Esophagus muscularis mucosa (tissue), 4 donors: ENCODE results near the gene CCDC32. TPM values are rescaled to one million over a fixed set of nuclear protein-coding genes. Genes with fewer than 3 reads are reported as not detected.

ENCODE experiments used
- DNase-seq: peaks from one replicate; pipeline ENCODE4 v3.0.0-alpha.2; 2017; ENCODE audit errors: extremely low spot score
- H3K27ac ChIP-seq, 4 donors: fragments of 200-600 bp; sonication (generic); replicated peaks in 1 of 4; 1 replicate in 3 of 4; 2 replicates in 1 of 4; pipeline ENCODE4 v1.5.1; 2016 to 2019; ENCODE audit warnings: mild to moderate bottlenecking in 1 of 4
- H3K27me3 ChIP-seq, 4 donors: fragments of 200-600 bp; sonication (generic); one replicate each; pipeline versions ENCODE4 v1.5.1 to v1.6.0; 2016 to 2019
- H3K36me3 ChIP-seq, 4 donors: fragments of 200-600 bp; sonication (generic); one replicate each; pipeline ENCODE4 v1.5.1; 2016 to 2019
- H3K4me1 ChIP-seq, 4 donors: fragments of 200-600 bp; sonication (generic); one replicate each; pipeline ENCODE4 v1.5.1; 2016 to 2019
- H3K4me3 ChIP-seq, 4 donors: fragments of 200-600 bp; sonication (generic); 1 replicate in 2 of 4; 2 replicates in 2 of 4; pipeline ENCODE4 v1.5.1; 2016 to 2019; ENCODE audit warnings: mild to moderate bottlenecking in 4 of 4, moderate library complexity in 1 of 4
- H3K9me3 ChIP-seq, 4 donors: fragments of 200-600 bp; sonication (generic); 1 replicate in 3 of 4; 2 replicates in 1 of 4; pipeline ENCODE4 v1.5.1; 2016 to 2019
- CTCF ChIP-seq, 3 experiments: fragments of 200-600 bp in 2 of 3; fragments of 450-650 bp in 1 of 3; sonication (generic) in 2 of 3; IDR thresholded peaks; one replicate each; pipeline ENCODE4 v1.5.1; 2017 to 2019; ENCODE audit warnings: antibody characterized with exemption in 3 of 3, mild to moderate bottlenecking in 2 of 3, moderate library complexity in 1 of 3
- EP300 ChIP-seq: sonication (generic); formaldehyde crosslinking; IDR thresholded peaks from one replicate; pipeline ENCODE4 v1.6.1; 2017; ENCODE audit warnings: antibody characterized with exemption
- POLR2A ChIP-seq: fragments of 450-650 bp; IDR thresholded peaks from one replicate; pipeline ENCODE4 v1.6.1; 2017; ENCODE audit warnings: antibody characterized with exemption, moderate library complexity, mild to moderate bottlenecking, low read depth
- POLR2AphosphoS5 ChIP-seq, 2 donors: sonication (generic); formaldehyde crosslinking; IDR thresholded peaks; one replicate each; pipeline ENCODE4 v1.6.1; 2017; ENCODE audit warnings: antibody characterized with exemption in 2 of 2
- WGBS: methylation state at CpG from one replicate; pipeline ENCODE4 v1.1.5; 2018; 5-methylcytosine and 5-hydroxymethylcytosine counted together
- intact Hi-C: fragments of 100-400 bp; cut with DNase I; formaldehyde crosslinking; loops from one replicate; pipeline ENCODE4 v1.15.1; 2023
- total RNA-seq, 4 donors: library from RNA; depleted of rRNA; stranded (reverse); fragments of >200 nt; gene quantifications; one replicate each; pipeline versions ENCODE4 v1.1.0 to v1.2.1, GENCODE V29; 2016

CCDC32 gene, protein sequence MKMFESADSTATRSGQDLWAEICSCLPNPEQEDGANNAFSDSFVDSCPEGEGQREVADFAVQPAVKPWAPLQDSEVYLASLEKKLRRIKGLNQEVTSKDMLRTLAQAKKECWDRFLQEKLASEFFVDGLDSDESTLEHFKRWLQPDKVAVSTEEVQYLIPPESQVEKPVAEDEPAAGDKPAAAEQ
- total RNA-seq, result 10 to 100 TPM; 24.9 to 38.3 (median 36.0) TPM

GRCh38 chr15:40564591-40565332, at the start of gene CCDC32:
Gene CCDC32, minus strand, starts transcription at chr15:40565042. Its CDS starts 2,027 bp downstream, at chr15:40563015.
- H3K4me1 ChIP-seq, result peaks cover 22 to 46% (median 35%) of the 10 kb centered on the region in 4 donors
- peaks cover 0 to 23% (median 18%) of the 10 kb centered on the region in 4 donors for H3K36me3 ChIP-seq
- 0% methylated on average over 20 of the region's 40 CpGs for WGBS
- intact Hi-C loops, result loop anchor here (5.0 to 10.0 kb wide), 2 partner anchors 42 to 190 kb away; partner anchors contain the start of gene RMDN3
- peak within 1 kb of the TSS; percentile 85 to 93 (median 92) for H3K27ac ChIP-seq
- H3K9me3 ChIP-seq, result no peaks in the 10 kb centered on the region
- H3K4me3 ChIP-seq, result peak within 1 kb of the TSS; percentile 66 to 81 (median 71)
- no peaks in the 10 kb centered on the region for H3K27me3 ChIP-seq
- DNase-seq, result peak; percentile 99
- TF ChIP-seq CTCF (IDR thresholded peaks at IDR 0.05), result no peak
- peak; percentile 26 for TF ChIP-seq POLR2A
- TF ChIP-seq POLR2AphosphoS5 (IDR thresholded peaks at IDR 0.05), result peak; percentile 89 to 94

DNA sequence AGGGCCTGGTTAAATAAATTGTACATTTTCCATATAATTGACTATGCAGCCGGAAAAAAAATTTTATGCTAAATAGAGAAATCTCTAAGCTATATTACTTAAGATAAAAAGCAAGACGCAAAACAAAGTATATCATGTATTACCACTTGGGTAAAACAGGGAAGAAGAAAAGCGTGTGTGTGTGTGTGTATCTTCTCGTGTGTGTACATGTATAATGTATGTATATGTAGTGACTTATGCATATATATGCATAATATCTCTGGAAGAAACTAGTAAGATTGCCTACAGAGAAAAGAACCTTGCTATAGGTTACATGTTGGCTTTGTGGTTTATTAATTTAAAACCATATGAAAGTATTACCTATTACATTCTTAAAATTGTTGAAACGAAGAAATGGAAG, 48.2 kb upstream of the CCDC32 start:
- Histone ChIP-seq H3K27ac (no peak overlapping the region), H3K27me3 (no peaks in the 10 kb centered on the region), H3K4me3 (no peak overlapping the region), H3K9me3 (no peaks in the 10 kb centered on the region), H3K36me3 (no peaks in the 10 kb centered on the region), H3K4me1 (no peaks in the 10 kb centered on the region)
- DNase-seq, result no peak
- intact Hi-C loops, result no loop called here
- TF ChIP-seq POLR2A (no peak), CTCF (IDR thresholded peaks at IDR 0.05) (no peak), EP300 (no peak), POLR2AphosphoS5 (IDR thresholded peaks at IDR 0.05) (no peak)
- 88% methylated on average over 5 of the region's 5 CpGs for WGBS

GRCh38 chr15:40603935-40604334, 39.1 kb upstream of the CCDC32 start:
- TF ChIP-seq CTCF (IDR thresholded peaks at IDR 0.05), result no peak
- no peak for DNase-seq
- intact Hi-C loops, result no loop called here
- H3K4me1 ChIP-seq, result no peaks in the 10 kb centered on the region
- H3K27me3 ChIP-seq, result no peaks in the 10 kb centered on the region
- no peak overlapping the region for H3K4me3 ChIP-seq
- H3K27ac ChIP-seq, result no peak overlapping the region
- no peaks in the 10 kb centered on the region for H3K36me3 ChIP-seq
- no peaks in the 10 kb centered on the region for H3K9me3 ChIP-seq

- Histone ChIP-seq H3K9me3 (no peaks in the 10 kb centered on the region), H3K4me1 (no peaks in the 10 kb centered on the region), H3K27ac (no peak overlapping the region), H3K4me3 (no peak overlapping the region), H3K36me3 (no peaks in the 10 kb centered on the region), H3K27me3 (peaks cover 0 to 8% (median 0%) of the 10 kb centered on the region in 4 donors)
- no peak for TF ChIP-seq EP300
- TF ChIP-seq POLR2AphosphoS5 (IDR thresholded peaks at IDR 0.05), result no peak
- no peak for TF ChIP-seq POLR2A
- no peak for TF ChIP-seq CTCF (IDR thresholded peaks at IDR 0.05)
- intact Hi-C loops, result no loop called here
- 94% methylated on average over 12 of the region's 12 CpGs for WGBS
- no peak for DNase-seq
These were observed 36.1 kb upstream of the CCDC32 start for GRCh38 chr15:40600956-40601355.
